ENCODE results near the gene SERINC5. TPM values are rescaled to one million over a fixed set of nuclear protein-coding genes. Genes with fewer than 3 reads are reported as not detected.

SERINC5 gene
- total RNA-seq, 2 donors from 2014 or later = 23.3 to 26.7 TPM

DNA sequence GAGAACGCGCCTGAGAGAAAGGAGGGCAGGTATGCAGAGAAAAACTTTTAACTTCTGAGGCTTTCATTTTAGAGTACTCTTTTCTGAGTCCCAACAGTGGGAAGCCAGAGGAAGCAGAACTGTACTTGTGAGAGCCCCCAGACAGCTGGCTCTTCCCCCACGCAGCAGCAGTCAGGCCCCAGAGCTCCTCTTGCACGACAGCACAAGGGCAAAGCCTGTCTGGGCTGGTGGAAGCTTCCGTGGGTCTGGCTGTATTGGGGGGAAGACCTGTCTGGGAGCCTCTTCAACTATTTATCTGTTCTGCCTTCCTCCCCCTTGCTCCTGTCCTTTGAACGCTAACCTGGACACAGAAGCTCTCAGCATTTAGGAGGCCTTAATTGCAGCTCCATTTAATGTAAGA lies 152.5 kb downstream of the SERINC5 start:
- no peaks in the 10 kb centered on the region for H3K36me3 ChIP-seq (replicated peaks in 1 of 2; ENCODE audit: insufficient read depth in 1 of 2, low read depth in 2 of 2)
- no peak for DNase-seq
- intact Hi-C loops (cut with DNase I) = no loop called here
- 84 to 96% methylated on average over 5 to 6 of the region's 6 CpGs for WGBS, 2 donors
- TF ChIP-seq, protein P1, sequence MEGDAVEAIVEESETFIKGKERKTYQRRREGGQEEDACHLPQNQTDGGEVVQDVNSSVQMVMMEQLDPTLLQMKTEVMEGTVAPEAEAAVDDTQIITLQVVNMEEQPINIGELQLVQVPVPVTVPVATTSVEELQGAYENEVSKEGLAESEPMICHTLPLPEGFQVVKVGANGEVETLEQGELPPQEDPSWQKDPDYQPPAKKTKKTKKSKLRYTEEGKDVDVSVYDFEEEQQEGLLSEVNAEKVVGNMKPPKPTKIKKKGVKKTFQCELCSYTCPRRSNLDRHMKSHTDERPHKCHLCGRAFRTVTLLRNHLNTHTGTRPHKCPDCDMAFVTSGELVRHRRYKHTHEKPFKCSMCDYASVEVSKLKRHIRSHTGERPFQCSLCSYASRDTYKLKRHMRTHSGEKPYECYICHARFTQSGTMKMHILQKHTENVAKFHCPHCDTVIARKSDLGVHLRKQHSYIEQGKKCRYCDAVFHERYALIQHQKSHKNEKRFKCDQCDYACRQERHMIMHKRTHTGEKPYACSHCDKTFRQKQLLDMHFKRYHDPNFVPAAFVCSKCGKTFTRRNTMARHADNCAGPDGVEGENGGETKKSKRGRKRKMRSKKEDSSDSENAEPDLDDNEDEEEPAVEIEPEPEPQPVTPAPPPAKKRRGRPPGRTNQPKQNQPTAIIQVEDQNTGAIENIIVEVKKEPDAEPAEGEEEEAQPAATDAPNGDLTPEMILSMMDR (IDR thresholded peaks at IDR 0.05) = no peak
- no peak for TF ChIP-seq POLR2A (IDR thresholded peaks at IDR 0.05)
- H3K27me3 ChIP-seq = no peaks in the 10 kb centered on the region
- ATAC-seq = no peak
- no peaks in the 10 kb centered on the region for H3K9me3 ChIP-seq
- H3K27ac ChIP-seq = no peak overlapping the region
- H3K4me3 ChIP-seq = no peak overlapping the region
- H3K4me1 ChIP-seq = peaks cover 10% of the 10 kb centered on the region

DNA sequence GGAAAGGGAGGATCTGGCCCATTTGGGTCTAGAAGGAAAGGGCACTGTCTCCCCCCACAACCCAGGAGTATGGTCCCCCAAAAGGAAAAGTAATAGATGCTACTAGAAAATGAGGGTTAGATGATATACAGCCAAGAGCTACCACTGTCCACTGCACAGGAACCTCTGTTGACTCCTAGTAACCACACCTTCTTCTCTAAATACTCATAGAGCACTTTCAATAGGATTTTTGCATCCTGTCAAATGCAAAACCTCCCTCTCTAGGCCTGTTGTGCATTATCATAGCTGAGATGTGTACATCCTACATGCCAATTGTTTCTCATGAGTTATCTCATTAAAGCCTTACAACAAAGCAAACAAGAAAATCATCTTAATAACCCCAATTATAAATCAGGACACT lies 153.9 kb downstream of the SERINC5 start:
- Histone ChIP-seq H3K4me1 (peaks cover 10% of the 10 kb centered on the region), H3K27ac (no peak overlapping the region), H3K4me3 (no peak overlapping the region), H3K9me3 (no peaks in the 10 kb centered on the region), H3K27me3 (no peaks in the 10 kb centered on the region), H3K36me3 (replicated peaks in 1 of 2; ENCODE audit: insufficient read depth in 1 of 2, low read depth in 2 of 2) (no peaks in the 10 kb centered on the region)
- ATAC-seq (no peak), DNase-seq (no peak)
- intact Hi-C loops (cut with DNase I) = no loop called here
- no peak for TF ChIP-seq POLR2A (IDR thresholded peaks at IDR 0.05)

DNA sequence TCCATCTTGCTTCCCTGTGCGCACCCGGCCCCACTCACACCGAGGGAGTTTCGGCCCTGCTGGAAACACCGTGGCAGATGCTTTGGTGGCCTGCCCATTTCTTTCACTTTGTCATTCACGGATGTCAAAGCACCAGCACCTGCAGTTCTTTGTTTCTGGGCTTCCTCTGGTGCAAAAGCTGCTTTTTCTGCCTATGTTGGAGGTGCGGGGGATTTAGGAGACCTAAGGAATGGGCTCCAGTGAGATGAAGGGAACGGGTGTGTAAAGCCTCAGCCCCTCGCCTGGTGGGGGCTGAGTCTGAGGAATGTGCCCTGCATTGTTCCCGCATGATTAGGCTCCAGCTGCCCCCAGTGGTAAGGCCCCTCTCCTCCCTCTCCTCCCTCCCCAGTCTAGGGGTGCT lies 158.4 kb downstream of the SERINC5 start:
- Histone ChIP-seq H3K9me3 (no peaks in the 10 kb centered on the region), H3K27me3 (no peaks in the 10 kb centered on the region), H3K4me1 (peaks cover 12% of the 10 kb centered on the region), H3K27ac (no peak overlapping the region), H3K36me3 (replicated peaks in 1 of 2; ENCODE audit: insufficient read depth in 1 of 2, low read depth in 2 of 2) (no peaks in the 10 kb centered on the region), H3K4me3 (no peak overlapping the region)
- 89 to 90% methylated on average over 8 to 9 of the region's 10 CpGs for WGBS, 2 donors
- TF ChIP-seq POLR2A (IDR thresholded peaks at IDR 0.05) = no peak
- TF ChIP-seq, protein P1 (IDR thresholded peaks at IDR 0.05) = no peak
- DNase-seq (no peak), ATAC-seq (no peak)
- intact Hi-C loops (cut with DNase I) = no loop called here

DNA sequence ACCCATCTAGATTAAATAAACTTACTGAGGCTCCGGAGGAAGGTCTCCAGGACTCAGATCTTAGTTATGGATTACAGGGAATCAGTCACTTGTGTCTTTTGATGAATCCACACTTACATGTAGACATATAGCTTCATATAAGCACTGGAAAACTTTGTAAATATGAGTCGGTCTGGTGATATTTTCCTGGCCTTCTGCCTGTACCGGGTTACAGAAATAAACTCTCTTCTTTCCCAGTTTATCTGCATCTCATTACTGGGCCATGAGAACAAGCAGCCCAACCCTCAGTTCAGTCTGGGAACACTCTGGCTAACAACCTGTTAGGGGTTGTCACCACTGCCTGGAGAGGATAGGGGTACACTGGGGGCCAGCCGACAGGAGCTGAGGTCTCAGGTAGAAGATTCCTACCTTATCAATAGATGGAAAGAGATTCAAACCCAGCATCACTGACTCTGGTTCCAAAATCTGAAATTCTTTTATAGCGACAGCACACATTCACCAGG lies 161.6 kb downstream of the SERINC5 start:
- Histone ChIP-seq H3K4me3 (no peak overlapping the region), H3K9me3 (no peaks in the 10 kb centered on the region), H3K27me3 (no peaks in the 10 kb centered on the region), H3K36me3 (replicated peaks in 1 of 2; ENCODE audit: insufficient read depth in 1 of 2, low read depth in 2 of 2) (no peaks in the 10 kb centered on the region), H3K27ac (peak overlapping the region in 3 of 4 donors; percentile 30 to 60 (median 54)), H3K4me1 (peaks cover 12% of the 10 kb centered on the region)
- WGBS, 2 donors = 42 to 54% methylated on average over 5 of the region's 5 CpGs
- no peak for ATAC-seq
- DNase-seq = no peak
- TF ChIP-seq, protein P1 (IDR thresholded peaks at IDR 0.05) = no peak
- no peak for TF ChIP-seq POLR2A (IDR thresholded peaks at IDR 0.05)
- intact Hi-C loops (cut with DNase I) = loop anchor here (5.0 kb wide), 1 partner anchor 213 kb away; no protein-coding TSS in a partner anchor

DNA sequence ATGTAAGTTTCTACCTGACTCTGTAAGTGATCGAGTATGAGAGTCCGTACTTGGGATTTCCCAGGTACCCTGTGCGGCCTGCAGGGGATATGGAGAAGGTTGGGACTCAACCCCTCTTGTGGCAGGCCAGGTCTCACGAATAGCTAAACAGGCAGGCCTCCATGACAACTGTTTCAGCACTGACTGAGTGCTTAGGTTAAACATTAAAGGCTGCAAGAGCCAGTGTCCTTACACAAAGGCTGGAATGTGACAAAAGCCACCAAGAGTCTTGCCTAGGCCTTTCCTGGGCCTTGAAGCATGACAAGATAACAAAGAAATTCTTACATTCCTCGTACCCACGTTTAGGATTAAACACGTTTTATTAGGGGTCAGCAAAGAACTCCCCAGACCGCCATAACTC lies 162.1 kb downstream of the SERINC5 start:
- intact Hi-C loops (cut with DNase I) = loop anchor here (5.0 kb wide), 1 partner anchor 214 kb away; no protein-coding TSS in a partner anchor
- Histone ChIP-seq H3K27me3 (no peaks in the 10 kb centered on the region), H3K27ac (peak overlapping the region in 3 of 4 donors; percentile 30 to 60 (median 54)), H3K4me3 (no peak overlapping the region), H3K9me3 (no peaks in the 10 kb centered on the region), H3K4me1 (peaks cover 12% of the 10 kb centered on the region), H3K36me3 (replicated peaks in 1 of 2; ENCODE audit: insufficient read depth in 1 of 2, low read depth in 2 of 2) (no peaks in the 10 kb centered on the region)
- peak in 2 of 4 donors; percentile 22 to 45 for DNase-seq
- WGBS, 2 donors = 31 to 38% methylated on average over 7 to 8 of the region's 8 CpGs
- ATAC-seq = peak; percentile 60
- TF ChIP-seq, protein P1 (IDR thresholded peaks at IDR 0.05) = peak in 2 of 7 experiments; percentile 10 to 20
- TF ChIP-seq POLR2A (IDR thresholded peaks at IDR 0.05) = no peak

All from body of pancreas (tissue), 4 donors.